DMS79 (cell line): Measurements from ENCODE around the gene LOXL3.
"Not testable (repeated sequence)": the region's sequence is repeated elsewhere in the genome, so short reads cannot be mapped to it uniquely, and the experiment has no call there.

Experiments used
- DNase-seq: peaks from one replicate; lab custom pipeline; 2025; lab: John Stamatoyannopoulos, UW

LOXL3 gene

DNA sequence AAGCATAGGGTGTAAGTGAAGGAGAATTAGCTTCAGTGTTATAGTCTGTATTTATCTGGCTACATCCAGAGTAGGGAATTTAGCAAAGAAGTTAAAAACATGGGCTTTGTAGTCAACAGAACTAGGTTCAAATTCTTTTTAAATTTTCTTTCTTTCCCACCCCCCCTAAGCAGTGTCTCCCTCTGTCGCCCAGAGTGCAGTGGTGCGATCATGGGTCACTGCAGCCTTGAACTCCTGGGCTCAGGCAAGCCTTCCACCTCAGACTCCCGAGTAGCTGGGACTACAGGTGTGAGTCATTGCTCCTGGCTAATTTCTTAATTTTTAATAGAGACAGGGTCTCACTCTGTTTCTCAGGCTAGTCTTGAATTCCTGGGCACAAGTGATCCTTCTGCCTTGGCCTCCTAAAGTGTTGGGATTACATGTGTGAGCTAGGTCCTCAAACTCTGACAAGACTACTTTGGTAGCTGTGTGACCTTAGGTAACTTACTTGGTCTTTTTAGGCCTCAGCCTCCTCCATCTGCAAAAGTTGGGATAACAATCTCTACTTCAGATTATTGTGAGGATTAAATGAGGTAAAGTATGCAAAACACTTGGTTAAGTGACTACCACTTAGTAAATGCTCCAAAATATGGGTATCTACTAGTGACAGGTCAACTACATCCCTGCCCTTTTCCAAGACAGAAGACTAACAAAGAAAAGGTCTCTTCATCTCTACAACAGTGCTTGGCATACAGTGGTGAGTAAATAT lies 18.6 kb upstream of the LOXL3 start:
- DNase-seq: no peak

DNA sequence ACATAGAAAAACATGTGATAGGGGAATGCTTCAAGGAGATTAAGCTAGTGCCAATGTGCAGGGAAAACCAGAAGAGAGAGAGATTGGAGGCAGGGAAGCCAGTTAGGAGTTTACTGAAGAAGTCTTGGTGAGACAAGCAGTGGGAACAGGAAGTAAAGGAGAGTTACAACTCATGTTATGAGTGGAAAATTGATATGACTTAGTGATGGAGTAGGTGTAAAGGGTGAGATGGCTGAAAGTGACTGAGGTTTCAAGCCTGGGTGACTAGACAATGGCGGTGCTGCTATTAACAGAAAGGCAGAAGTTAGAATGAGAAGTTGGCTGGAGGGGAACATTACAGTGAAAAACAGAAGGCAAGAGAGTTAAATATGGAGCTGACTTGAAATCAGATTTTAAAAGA lies 17.3 kb upstream of the LOXL3 start:
- DNase-seq: no peak

DNA sequence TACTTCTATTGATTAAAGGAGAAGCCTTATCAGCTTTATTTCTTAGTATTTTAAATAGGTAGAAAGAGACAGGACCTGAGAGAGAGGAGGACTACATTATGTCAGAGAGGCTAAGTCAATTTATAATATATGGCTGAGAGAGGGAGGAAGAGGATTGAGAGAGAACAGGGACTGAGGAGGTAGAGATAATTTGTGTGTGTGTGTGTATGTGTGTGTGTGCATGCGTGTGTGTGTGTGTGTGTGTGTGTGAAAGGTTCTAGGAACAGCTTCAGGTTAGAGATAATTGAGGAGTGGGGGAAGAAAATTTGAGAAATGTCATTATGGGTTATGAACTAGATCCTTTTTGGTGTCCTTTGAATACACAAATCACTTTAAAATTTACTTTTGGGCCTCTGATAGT lies 15.9 kb upstream of the LOXL3 start:
- no peak for DNase-seq

DNA sequence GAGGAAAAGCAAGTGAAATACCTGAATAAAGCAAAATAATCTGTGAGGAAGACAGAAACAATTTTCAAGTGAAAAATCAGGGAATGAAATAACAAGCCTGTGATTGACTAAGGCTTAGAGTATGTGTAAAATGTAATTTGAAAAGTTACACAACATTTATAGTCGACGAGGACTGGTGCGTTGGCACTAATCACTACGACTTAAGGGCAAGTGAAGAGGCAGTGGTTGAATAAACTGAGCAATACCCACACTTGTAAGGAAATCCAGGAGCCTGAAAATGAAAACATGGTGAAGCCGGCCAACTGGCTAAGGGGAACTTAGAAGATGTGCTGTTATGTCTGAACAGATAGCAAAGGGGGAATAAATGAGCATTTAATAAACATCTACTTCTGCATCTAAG lies 14.1 kb upstream of the LOXL3 start:
- no peak for DNase-seq

DNA sequence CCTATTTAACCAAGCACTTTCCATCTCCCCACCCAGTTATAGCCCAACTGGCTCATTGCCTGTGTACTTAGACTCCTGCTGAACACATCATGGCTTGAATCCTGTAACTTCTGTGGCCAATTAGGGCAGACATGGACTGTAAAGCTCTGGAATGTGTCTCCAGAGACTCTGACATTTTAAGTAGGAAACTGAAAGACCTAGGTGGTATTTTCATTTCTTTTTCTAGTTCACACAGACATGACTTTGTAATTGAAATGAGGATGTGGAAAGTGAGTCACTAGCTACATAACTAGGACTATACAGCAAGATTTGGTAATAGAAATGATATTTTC lies 13.0 kb upstream of the LOXL3 start:
- DNase-seq: no peak

DNA sequence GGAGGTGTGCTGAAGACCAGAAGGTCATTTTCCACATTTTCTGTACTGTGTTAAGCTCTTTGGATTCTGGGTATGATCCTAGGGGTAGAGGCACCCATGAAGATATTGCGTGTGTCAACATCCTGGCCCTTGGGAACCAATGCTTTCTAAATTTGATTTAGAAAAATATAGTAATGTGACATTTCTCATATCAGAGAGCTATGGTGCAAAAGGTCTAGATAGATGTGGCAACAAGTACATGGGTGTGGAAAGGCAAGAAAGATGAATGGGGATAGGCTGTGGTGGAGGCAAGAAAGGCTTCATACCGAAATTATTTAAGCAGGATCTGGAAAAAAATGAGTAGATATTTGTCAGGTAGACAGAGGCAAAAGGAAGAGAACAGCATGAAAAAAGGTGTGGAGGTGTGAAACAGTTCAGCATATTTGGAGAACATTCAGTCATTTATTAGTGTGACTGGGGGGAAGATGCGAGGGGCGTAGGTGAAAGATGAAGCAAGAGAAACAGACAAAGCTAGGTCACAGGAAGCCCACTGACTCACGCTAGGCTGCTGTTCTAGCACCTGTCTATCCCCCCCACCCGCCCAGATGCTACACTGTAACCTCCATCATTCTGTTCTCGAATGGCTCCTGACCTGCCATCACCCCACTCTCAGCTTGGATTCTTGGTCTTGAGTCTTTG lies 12.5 kb upstream of the LOXL3 start:
- no peak for DNase-seq

DNA sequence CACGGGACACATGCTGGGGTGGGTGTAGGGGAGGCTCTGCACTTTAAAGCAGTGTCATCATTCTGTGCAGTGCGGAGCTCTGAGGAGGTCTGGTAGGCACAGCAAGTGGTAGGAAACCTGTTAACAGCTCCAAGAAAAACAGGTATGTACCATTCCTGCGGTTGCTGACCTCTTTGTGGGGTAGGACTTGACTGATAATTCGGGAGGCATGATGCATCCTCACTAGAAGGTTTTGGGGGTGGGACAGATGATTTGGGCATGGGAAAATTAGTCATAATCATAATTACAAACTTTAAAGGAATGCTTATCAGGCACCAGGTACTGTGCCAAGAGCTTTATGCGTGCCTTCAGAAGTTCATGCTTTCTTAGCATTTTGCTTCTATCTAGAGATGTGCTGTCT lies 10.5 kb upstream of the LOXL3 start:
- DNase-seq: no peak

DNA sequence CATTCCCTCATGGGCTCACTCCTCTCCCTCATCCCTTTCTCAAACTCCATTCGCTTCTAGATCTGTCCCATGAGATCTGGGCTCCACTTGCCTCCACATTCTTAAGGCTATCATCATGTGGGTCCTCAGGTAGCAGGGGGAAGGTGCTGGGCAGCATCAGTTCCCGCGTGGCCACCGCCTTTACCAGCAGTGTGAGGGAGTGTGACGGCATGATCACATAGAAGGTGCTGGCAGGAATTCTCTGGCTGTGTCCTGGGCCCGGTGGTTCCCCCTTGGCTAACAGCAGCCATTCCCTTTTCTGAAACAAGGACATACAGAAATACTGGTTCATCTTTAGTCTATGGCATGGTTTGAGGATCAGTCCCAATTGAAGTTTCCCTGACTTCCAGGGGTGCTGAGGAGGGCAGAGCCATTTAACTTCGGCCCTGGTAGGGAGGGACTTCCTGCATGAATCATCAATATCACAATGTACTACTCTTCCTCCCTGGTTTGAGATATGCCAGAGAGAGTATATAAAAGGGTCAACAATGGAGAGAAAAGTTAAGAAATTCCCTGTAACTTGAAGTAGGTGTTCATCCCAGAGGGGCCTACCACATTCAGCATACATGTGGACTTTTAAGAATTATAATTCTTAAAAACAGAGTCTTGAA lies 8.5 kb upstream of the LOXL3 start:
- DNase-seq: no peak

DNA sequence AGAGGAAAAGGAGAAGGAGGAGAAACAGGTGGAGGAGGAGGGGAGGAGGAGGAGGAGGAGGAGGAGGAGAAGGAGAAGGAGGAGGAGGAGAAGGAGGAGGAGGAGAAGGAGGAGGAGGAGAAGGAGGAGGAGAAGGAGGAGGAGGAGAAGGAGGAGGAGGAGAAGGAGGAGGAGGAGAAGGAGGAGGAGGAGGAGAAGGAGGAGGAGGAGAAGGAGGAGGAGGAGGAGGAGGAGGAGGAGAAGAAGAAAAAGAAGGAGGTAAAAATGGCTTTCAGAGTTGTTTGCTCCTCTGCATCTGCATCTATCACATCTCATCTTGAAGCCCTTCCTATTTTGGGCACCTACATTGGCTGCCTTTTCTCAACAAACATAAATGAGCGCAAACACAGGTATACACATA lies 7.3 kb upstream of the LOXL3 start:
- not testable (repeated sequence) for DNase-seq

DNA sequence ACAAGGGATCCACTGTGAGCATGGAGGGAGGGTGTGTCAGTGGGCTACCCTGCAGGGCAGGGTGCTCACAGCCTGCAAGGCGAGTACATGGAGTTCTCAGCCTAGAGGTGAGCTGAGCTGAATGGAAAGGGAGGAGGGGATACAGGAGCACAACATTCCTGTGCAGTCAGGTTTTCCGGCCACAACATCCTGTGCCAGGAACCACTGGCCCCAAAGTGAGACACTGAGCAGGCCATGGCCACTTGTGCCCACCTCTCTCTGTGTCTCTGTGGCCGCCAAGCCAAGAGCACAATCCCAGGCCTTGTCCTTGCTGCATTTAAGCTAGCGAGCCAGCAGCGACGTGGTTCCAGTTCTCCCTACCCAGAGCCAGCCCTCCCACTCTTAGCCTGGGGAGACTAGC lies 6.8 kb upstream of the LOXL3 start:
- DNase-seq: no peak

DNA sequence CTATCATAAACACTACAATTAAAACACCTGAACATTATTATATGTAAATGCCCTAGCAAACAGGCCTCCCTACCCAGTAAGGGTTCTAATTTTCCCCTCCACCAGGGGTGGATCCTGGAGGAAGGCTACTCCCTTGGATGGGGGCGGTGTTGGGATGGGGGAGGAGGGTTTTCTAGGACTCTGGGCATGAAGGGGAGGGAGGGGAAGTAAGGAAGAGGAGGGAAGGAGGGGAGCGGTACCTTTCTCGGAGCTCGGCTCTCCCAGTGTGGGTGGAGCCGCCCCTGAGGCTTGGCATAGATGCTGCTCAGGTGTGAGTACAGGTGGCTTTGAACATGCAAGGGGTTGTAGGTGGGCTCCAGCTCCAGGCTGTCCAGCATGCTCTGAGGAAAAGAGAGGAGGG lies 6.2 kb upstream of the LOXL3 start:
- DNase-seq: no peak

DNA sequence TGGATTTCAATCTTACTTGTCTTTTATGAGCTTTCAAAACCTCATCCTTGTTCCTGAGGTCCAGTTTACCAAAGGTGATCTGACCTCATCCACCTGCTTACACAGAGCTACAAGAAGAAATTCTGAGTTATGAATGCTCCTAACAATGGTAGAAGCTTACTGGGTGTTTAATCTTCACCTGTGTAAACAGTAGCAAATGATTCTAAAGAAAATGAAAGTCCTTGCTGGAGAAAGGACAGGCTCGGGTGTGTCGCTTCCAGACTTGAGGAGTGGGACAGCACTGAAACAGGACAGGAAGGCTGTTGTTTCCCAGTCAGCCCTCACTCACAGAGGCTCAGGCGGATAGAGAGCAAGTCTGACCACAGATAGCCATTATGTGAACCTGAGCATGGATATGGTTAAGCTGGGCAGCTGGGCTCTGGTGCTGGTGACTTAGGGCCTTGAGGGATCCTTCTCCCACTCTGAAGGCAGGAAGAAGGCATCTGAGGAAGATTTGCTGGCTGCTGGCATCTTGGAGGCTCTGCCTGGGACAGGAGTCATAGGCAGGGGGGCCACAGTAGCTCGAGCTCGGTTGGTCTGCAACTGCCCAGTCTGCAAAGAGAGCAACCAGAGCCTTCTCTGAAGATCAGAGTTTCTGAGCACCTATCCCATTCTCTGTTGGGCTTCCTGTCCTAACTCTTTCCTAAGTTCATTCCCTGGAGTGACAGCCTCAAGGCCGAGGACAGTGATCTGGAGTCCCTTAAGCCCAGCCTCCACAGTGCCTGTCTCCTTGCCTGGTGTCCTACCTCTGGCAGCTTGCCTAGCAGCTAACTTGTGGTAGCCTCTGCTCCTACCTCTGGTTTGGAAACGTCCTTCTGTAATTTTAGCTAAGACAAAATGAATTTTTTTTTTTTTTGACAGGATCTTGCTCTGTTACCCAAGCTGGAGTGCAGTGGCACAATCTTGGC lies 4.8 kb upstream of the LOXL3 start:
- no peak for DNase-seq

DNA sequence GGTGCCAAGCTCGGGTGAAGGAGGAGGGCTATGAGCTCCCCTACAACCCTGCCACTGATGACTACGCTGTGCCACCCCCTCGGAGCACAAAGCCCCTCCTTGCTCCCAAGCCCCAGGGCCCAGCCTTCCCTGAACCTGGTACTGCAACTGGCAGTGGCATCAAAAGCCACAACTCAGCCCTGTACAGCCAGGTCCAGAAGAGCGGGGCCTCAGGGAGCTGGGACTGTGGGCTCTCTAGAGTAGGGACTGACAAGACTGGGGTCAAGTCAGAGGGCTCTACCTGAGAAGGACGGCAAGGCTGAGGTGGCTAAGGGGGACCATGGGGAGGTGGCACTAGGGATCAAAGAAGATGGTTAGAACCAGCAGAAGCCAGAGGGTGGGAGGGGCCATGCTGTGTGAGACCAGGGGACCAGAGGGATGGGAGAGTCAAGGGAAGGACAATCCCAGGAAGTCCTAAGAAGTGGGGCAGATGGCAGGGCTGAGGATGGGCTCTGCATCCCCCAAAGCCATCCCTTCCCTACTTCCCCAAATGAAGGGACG lies 3.2 kb upstream of the LOXL3 start:
- no peak for DNase-seq

DNA sequence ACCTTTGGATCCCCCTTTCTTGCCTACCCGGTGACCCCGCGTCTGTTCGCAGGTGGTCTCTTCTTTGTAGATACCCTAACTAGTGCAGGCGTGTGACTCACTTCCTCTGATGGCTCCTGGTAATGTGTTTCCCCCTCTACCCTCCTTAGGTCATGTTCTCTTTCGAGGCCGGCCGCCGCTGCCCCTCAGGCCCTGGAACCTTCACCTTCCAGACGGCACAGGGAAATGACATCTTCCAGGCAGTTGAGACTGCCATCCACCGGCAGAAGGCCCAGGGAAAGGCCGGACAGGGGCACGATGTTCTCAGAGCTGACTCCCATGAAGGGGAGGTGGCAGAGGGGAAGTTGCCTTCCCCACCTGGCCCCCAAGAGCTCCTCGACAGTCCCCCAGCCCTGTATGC lies 2.4 kb upstream of the LOXL3 start:
- no peak for DNase-seq

DNA sequence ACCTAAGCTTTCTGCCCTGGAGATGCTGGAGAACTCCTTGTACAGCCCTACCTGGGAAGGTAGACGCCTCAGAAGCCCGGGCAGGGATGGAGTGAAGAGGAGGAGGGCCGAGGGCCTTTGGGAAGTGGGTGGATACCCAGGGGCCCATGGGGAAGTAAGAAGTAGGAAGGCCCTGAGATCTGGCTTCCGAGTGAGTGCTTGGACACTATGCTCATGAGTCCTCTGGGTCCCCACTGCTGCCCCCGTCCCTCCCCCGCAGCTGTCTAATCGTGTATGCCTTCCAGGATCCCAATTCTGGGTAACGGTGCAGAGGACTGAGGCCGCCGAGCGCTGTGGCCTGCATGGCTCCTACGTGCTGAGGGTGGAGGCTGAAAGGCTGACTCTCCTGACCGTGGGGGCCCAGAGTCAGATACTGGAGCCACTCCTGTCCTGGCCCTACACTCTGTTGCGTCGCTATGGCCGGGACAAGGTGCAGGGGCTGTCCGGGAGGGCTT lies 1.9 kb upstream of the LOXL3 start:
- DNase-seq: no peak

DNA sequence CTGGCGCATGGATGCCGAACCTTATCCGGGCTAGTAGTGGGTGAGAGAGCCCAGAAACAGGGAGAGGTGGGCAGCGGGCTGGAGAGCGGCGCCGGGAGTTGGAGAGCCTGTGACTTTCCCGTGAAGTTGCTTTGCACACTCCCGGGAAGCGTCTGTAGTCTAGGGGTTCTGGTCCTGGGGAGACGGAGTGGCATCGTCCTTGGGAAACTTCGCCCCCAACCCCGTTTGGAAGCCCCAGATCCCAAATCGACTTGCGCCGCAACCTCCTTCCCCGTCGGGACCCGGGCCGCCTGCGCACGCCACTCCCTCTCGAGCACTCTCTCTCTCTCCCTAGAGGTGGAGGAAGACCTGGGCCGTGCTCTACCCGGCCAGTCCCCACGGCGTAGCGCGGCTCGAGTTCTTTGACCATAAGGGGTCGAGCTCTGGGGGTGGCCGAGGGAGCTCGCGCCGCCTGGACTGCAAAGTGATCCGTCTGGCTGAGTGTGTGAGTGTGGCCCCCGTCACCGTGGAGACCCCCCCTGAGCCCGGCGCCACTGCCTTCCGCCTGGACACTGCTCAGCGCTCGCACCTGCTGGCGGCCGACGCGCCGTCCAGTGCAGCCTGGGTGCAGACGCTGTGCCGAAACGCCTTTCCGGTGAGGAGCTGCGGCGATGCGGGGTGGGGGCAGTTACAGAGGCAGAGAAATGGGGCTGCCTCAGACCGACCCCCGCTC lies 1.2 kb upstream of the LOXL3 start:
- no peak for DNase-seq

DNA sequence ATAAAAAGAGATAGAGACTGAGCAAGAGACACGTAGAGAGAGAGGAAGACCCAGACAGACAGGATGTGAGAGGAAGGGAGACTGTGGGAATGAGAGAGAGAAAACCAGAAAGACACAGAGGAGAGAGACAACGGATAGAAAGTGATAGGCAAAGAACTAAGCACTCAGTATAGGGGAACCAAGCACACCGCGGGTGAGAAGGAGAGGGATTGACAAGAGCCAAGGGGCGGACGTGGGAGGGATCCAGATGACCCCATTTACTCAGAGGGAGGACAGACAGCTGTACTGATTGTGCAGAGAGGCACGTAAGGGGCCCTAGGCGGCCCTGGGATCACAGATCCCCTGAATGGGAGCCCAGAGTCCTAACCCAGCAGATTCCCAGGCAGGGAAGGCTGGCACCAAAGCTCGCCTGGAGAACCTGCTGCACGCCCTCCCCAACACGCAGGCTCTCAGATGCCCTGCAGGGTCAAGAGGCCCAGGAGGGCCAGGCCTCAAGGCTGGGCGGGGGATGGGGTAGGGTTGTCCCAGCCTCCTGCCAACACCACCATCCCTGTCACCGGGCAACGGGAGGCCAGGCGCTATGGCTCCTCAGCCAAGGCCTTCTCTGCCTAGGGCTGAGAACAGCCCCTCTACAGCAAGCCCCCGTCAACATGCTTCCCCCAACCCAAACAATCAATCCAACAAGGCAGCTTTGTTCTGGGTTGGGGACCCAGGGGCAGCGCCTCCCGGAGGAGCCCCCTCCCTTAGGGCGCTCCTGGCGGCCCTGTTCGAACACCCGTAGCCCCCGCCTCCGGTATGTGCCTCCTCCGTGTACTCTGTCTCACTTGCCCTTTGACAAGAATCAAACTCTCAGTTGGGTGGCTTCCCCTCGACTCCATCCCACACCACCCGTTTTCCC lies 579 bp downstream of the LOXL3 start:
- DNase-seq: no peak

DNA sequence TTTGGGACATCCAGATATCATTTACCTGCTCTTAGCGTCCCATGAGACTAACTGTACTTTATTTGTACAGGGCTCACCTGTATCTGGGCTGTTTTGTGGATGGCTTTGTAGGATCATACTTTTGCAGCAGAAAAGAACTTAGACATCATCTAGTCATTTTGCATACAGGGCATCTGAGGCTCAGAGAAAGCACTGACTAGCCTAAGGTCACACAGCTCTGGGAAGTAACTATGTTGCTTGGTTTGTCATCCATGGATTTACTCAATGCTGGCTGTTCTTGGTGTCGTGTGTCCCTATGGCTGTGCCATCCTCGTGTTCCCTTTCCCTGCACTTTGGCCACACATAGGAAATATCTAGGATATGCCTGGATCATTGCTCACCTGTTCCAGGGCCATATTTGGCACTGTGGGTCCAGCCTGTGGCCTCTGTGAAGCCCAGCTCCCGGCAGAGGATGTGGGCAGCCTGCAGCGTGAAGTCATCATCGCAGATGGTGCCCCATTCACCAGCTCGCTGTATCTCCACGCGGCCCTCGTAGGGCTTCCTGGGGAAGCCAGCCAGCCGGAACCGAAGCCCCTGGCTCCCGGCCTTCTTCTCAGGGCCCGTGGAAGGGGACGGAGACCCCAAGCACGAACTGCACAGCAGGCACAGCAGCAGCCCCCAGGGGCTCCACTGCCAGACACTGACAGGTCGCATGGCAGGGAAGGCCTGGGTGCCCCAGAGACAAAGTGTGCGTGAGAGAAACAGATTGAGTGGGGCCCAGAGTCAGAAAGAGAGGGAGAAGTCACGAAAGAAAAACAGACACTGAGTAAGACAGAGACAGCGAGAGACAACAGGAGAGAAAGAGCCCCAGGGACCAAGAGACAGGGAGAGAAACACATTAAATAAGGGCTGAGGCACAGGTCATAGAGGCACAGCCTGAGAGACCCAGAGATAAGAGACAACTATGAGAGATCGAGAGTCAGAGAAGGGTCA lies 1.5 kb downstream of the LOXL3 start:
- DNase-seq: no peak

DNA sequence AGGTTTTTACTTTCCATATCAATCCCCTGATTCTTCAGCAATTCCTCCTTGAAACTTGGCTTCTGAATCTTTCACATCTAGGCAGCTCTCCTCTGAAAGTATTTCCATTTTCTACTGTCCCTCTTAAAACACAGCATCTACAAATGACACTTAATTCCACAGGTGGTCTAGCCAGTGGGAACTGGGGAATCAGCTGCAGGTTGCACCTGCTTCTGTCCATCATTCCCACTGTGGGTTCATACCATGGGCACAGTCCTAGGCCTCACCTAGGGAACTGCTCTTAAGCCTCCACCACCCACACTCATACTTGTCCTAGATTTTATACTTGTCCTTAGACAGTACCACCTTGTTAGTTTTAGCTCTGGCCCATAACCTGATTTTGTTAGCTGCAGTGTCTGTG lies 2.2 kb downstream of the LOXL3 start:
- no peak for DNase-seq
